Heart right ventricle (tissue), 16 donors: ENCODE measurements around the gene SHISA7. TPM values are rescaled to one million over a fixed set of nuclear protein-coding genes. Genes with fewer than 3 reads are reported as not detected.

Experiments used
- ATAC-seq, 8 donors: fragments of 200-7000 bp; cut with Tn5 transposase; one replicate each; pipeline ENCODE4 v1.9.1; 2020; ENCODE audit warnings: mild to moderate bottlenecking in 8 of 8, moderate library complexity in 8 of 8, moderate number of reproducible peaks in 1 of 8
- DNase-seq, 2 donors: peaks; one replicate each; pipeline ENCODE4 v3.0.0-alpha.2; 2020
- H3K27ac ChIP-seq, 10 donors: fragments of 200-600 bp; sonication (generic) in 2 of 10; one replicate each; pipeline versions ENCODE4 v1.5.0 to v1.8.0; 2020 to 2022; ENCODE audit warnings: mild to moderate bottlenecking in 3 of 10
- H3K27me3 ChIP-seq, 7 donors: fragments of 200-600 bp; one replicate each; pipeline ENCODE4 v1.8.0; 2021 to 2022; ENCODE audit warnings: mild to moderate bottlenecking in 2 of 7
- H3K36me3 ChIP-seq, 9 donors: fragments of 200-600 bp; sonication (generic) in 1 of 9; one replicate each; pipeline versions ENCODE4 v1.5.0 to v1.8.0; 2020 to 2022; ENCODE audit warnings: mild to moderate bottlenecking in 2 of 9
- H3K4me1 ChIP-seq, 9 donors: fragments of 200-600 bp; sonication (generic) in 1 of 9; one replicate each; pipeline versions ENCODE4 v1.5.0 to v1.8.0; 2020 to 2022; ENCODE audit warnings: mild to moderate bottlenecking in 4 of 9
- H3K4me3 ChIP-seq, 10 donors: fragments of 200-600 bp; sonication (generic) in 2 of 10; one replicate each; pipeline versions ENCODE4 v1.5.0 to v1.8.0; 2020 to 2022; ENCODE audit warnings: mild to moderate bottlenecking in 7 of 10, moderate library complexity in 2 of 10
- H3K9me3 ChIP-seq, 11 donors: fragments of 200-600 bp in 10 of 11; sonication (generic) in 2 of 11; one replicate each; pipeline versions ENCODE4 v1.5.0 to v1.8.0; 2013 to 2022; ENCODE audit warnings: mild to moderate bottlenecking in 2 of 11, control low read depth in 1 of 11, moderate library complexity in 1 of 11
- WGBS, 2 donors: extraction: QIAGEN DNeasy Blood & Tissue Kit; methylation state at CpG; one replicate each; pipeline ENCODE4 v1.1.7; 2013; ENCODE audit warnings: inconsistent platforms in 1 of 2; 5-methylcytosine and 5-hydroxymethylcytosine counted together
- intact Hi-C, 10 donors: fragments of 100-400 bp; cut with DNase I; formaldehyde crosslinking; loops; one replicate each; pipeline versions ENCODE4 v1.11.1 to v1.14.2; 2022
- long read RNA-seq, 3 donors: library from polyadenylated mRNA; unstranded; transcript quantifications; one replicate each; pipeline ENCODE4 v2.0.0, GENCODE V29; 2020 to 2021
- polyA plus RNA-seq, 2 donors: library from polyadenylated mRNA; stranded (reverse); fragments of 200-250 nt; gene quantifications; one replicate each; pipeline ENCODE4 v1.2.3, GENCODE V29; 2013
- total RNA-seq, 10 donors: library from RNA; stranded (reverse); fragmentation: NEBNext Ultra II Directional in 3 of 10; extraction: Animal tissue kit (Norgen Biotek cat#: 25700) in 3 of 10; gene quantifications; one replicate each; pipeline versions ENCODE4 v1.2.1 to v1.2.4, GENCODE V29; 2021 to 2023
- TF ChIP-seq, protein P1 (sequence below), 9 donors: fragments of 200-600 bp; sonication (generic) in 2 of 9; IDR thresholded peaks; one replicate each; pipeline versions ENCODE4 v1.5.0 to v1.8.0; 2021 to 2022; ENCODE audit warnings: antibody characterized with exemption in 9 of 9, mild to moderate bottlenecking in 5 of 9, moderate library complexity in 1 of 9
- donor health status: Arrhythmogenic right ventricular cardiomyopathy.
- donor health status: ischemic (EF 13 %, LVEDD 7.1; RV severe dilation, severe dysfunction).
- donor health status: healthy with polysubstance abuse.
- donor health status: DM: no; HTN: yes; CAD: no.
- donor health status: DM: no; HTN: no; CAD: no.
- donor health status: ischemic (EF 25% LVEDD 6.9; RV normal size, moderate dysfunction).
- donor health status: ischemic (EF 25% LVEDD 5.7; RV mildly dilated, moderate dysfunction).
- donor health status: healthy.
- donor health status: DM: yes; HTN: yes; CAD: no.
- donor health status: Ischemic cardiomyopathy.
- donor health status: ischemic (EF 35%, LVEDD 5.7; RV mildly dilated, moderate dysfunction).
- donor health status: nonischemic (EF 11% LVEDD 7.7; RV severe dilation, severe dysfunction).
- donor health status: DM: yes; HTN: yes; CAD: no.
- donor health status: PGD.
- donor health status: ischemic (EF 29% LVEDD 5.4; RV normal size, mild dysfunction).
- donor health status: nonischemic (EF 23%, LVEDD 6.1; RV moderate dilation, normal function).

Gene SHISA7
- total RNA-seq (not detected), polyA plus RNA-seq (under 1 TPM in 1 of 2 donors, not detected in 1; under 0.01 TPM)
- long read RNA-seq, donor 1: 0 reads
- long read RNA-seq, donor 2: 0 reads
- long read RNA-seq, donor 3: 0 reads

- intact Hi-C loops: no loop called here
- 2 to 4% methylated on average over 43 of the region's 43 CpGs for WGBS, 2 donors
Measured at GRCh38 chr19:55443045-55443823, at the start of gene SHISA7. Gene SHISA7 (minus strand): TSS chr19:55443300. CDS start chr19:55442863, 437 bp downstream.

DNA sequence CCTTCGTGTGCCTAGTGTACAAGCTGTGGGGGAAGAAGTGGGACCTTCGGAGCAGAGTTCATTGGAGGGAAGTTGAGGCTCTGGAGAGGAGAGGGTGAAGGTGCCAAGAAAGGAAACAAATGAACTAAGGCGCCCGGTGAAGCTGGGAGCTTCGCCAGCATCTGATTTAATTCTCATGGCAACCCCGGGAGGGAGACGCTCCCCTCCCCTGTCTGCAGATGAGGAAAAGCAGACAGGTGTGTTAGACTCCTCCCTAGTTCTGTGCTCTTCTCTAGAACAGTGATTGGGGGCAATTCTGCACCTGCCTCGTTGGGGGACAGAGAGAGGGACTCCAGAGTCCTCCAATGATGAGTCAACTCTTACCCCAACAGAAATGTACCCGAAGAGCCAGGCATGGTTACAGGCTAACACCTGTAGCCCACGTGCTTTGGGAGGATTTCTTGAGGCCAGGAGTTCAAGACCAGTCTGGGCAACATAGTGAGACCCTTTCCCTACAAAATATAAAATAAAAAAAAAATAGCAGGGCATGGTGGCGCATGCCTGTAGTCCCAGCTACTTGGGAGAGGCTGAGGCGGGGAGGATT, 49.4 kb upstream of the SHISA7 start:
- Histone ChIP-seq H3K27ac (peak overlapping the region in 7 of 10 donors; percentile 12 to 96 (median 88)), H3K4me1 (peaks cover 10 to 48% (median 20%) of the 10 kb centered on the region in 9 donors), H3K36me3 (peaks cover 0 to 16% (median 0%) of the 10 kb centered on the region in 9 donors), H3K9me3 (no peaks in the 10 kb centered on the region), H3K27me3 (peaks cover 0 to 25% (median 4%) of the 10 kb centered on the region in 7 donors), H3K4me3 (no peak overlapping the region)
- DNase-seq: no peak
- no peak for ATAC-seq
- TF ChIP-seq, protein P1, sequence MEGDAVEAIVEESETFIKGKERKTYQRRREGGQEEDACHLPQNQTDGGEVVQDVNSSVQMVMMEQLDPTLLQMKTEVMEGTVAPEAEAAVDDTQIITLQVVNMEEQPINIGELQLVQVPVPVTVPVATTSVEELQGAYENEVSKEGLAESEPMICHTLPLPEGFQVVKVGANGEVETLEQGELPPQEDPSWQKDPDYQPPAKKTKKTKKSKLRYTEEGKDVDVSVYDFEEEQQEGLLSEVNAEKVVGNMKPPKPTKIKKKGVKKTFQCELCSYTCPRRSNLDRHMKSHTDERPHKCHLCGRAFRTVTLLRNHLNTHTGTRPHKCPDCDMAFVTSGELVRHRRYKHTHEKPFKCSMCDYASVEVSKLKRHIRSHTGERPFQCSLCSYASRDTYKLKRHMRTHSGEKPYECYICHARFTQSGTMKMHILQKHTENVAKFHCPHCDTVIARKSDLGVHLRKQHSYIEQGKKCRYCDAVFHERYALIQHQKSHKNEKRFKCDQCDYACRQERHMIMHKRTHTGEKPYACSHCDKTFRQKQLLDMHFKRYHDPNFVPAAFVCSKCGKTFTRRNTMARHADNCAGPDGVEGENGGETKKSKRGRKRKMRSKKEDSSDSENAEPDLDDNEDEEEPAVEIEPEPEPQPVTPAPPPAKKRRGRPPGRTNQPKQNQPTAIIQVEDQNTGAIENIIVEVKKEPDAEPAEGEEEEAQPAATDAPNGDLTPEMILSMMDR (IDR thresholded peaks at IDR 0.05): no peak
- WGBS, 2 donors: 54% methylated on average over 12 of the region's 12 CpGs
- intact Hi-C loops: no loop called here

More at GRCh38 chr19:55443045-55443823, at the start of gene SHISA7:
- Histone ChIP-seq H3K4me3 (no peak within 1 kb of the TSS), H3K9me3 (no peaks in the 10 kb centered on the region), H3K27ac (no peak within 1 kb of the TSS), H3K36me3 (no peaks in the 10 kb centered on the region), H3K4me1 (peaks cover 0 to 20% (median 4%) of the 10 kb centered on the region in 9 donors), H3K27me3 (peaks cover 26 to 92% (median 81%) of the 10 kb centered on the region in 7 donors)
- TF ChIP-seq, protein P1 (IDR thresholded peaks at IDR 0.05): no peak
- ATAC-seq (no peak), DNase-seq (no peak)

GRCh38 chr19:55491546-55492360, 48.7 kb upstream of the SHISA7 start:
- peak overlapping the region in 4 of 10 donors; percentile 31 to 96 (median 52) for H3K27ac ChIP-seq
- ATAC-seq: no peak
- 77 to 78% methylated on average over 24 of the region's 24 CpGs for WGBS, 2 donors
- no peak for DNase-seq
- intact Hi-C loops: no loop called here
- peaks cover 0 to 9% (median 0%) of the 10 kb centered on the region in 9 donors for H3K36me3 ChIP-seq
- no peak overlapping the region for H3K4me3 ChIP-seq
- peaks cover 17 to 55% (median 27%) of the 10 kb centered on the region in 9 donors for H3K4me1 ChIP-seq
- no peaks in the 10 kb centered on the region for H3K9me3 ChIP-seq
- peaks cover 0 to 25% (median 4%) of the 10 kb centered on the region in 7 donors for H3K27me3 ChIP-seq
- TF ChIP-seq, protein P1 (IDR thresholded peaks at IDR 0.05): no peak
